Hippocampal formation (tissue), 2 donors: ENCODE data around the gene LAG3.

Experiments used
- DNase-seq, 2 donors: peaks; one replicate each; lab custom pipeline; 2025; lab: John Stamatoyannopoulos, UW

Gene LAG3

DNA sequence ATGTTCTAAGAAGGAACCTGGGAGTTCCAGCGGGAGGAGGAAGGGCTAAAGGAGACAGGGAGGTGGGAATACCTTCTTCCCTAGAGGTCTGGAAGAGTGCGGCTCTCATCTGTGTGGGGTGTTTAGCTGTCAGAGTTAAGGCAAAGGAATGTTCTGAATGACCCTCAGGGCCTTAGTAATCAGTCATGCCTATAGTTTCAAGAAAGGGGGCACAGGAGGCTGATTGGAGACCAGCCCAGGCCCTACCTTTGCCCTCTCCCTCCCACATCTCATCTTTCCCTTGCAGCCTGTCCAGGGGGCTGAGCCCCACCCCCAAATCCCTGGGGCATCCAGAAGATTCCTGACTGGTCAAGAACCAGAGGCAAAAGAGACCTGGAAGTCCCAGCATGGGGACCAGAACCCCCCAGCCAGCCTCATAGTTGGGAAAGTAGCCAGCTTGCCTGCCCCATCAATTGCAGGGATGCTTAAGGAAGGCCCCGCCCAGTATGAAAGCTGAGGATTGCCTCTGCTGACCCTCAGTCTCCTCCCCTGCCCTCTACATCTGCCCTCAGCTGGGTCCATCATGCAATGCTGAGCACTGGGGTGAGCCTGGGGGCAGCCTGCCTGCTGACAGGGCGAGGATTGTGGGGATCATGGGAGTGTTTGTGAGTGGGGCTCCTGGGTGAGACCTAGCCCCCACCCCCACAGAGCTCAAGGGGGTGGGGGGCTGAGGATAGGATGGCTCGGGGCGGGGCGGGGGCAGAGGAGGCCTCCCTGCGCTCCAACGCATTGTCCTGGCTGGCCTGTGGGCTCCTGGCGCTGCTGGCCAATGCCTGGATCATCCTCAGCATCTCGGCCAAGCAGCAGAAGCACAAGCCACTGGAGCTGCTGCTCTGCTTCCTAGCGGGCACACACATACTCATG lies 51.1 kb downstream of the LAG3 start:
- DNase-seq: no peak

DNA sequence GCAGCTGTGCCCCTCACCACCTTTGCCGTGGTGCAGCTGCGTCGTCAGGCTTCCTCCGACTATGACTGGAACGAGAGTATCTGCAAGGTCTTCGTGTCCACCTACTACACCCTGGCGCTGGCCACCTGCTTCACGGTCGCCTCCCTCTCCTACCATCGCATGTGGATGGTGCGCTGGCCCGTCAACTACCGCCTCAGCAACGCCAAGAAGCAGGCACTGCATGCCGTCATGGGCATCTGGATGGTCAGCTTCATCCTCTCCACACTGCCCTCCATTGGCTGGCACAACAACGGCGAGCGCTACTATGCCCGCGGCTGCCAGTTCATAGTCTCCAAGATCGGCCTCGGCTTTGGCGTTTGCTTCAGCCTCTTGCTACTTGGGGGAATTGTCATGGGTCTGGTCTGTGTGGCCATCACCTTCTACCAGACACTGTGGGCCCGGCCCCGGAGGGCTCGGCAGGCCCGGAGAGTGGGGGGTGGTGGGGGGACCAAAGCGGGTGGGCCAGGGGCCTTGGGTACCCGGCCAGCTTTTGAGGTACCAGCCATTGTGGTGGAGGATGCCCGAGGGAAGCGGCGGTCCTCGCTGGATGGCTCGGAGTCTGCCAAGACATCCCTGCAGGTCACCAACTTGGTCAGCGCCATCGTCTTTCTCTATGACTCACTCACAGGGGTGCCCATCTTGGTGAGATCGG lies 51.9 kb downstream of the LAG3 start:
- DNase-seq: no peak

GRCh38 chr12:6824901-6825381 lies 52.6 kb downstream of the LAG3 start:
- DNase-seq: no peak

- peak; percentile 65 to 79 for DNase-seq
Observed at GRCh38 chr12:6825398-6826124, 53.2 kb downstream of the LAG3 start.

- no peak for DNase-seq
Observed at GRCh38 chr12:6826125-6826733, 53.9 kb downstream of the LAG3 start.

DNA sequence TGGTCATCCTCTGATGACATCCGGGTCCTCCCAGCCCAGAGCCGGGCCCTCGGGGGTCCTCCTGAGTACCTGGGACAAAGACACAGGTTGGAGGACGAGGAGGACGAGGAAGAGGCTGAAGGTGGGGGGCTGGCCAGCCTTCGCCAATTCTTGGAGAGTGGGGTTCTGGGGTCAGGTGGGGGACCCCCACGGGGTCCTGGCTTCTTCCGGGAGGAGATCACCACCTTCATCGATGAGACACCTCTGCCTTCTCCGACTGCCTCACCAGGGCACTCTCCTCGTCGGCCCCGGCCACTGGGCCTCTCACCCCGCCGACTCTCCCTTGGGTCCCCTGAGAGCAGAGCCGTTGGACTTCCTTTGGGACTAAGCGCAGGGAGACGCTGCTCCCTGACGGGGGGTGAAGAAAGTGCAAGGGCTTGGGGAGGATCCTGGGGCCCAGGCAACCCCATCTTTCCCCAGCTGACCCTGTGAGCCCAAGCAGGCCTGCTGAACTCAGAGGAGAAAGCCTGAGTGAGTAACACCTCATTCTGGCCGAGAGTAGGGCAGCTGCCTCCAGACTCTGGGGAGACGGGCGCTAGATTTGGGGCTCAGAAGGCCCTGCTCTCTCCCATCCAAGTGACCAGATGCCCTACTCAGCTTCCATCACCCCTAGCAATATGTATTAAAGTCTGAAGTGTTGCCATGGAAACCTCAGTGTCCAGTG lies 54.6 kb downstream of the LAG3 start:
- DNase-seq: no peak

DNA sequence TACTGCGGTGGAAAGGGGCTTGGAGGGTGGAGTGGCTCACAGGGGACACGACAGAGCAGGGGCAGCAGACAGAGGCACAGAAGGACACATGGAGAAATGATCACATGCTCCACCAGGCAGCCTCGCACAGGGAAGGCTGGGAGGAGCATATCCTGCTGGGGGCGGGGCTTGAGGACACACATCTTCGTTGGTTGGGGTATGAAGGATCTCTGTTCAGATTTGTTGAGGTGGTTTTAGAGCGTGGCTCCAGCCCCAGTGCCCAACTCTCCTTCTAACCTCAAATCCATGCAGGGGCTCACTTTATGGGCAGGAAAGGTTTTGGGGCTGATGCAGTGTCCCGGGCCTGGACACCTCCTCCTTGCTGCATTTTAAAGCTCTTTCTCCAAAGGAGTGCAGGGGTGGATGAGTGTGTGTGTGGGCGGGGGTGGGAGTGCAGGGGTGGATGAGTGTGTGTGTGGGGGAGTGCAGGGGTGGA lies 55.2 kb downstream of the LAG3 start:
- DNase-seq: peak; percentile 56 to 70
